ENCODE results near the gene ITPR2. TPM values are rescaled to one million over a fixed set of nuclear protein-coding genes. Genes with fewer than 3 reads are reported as not detected.

Gene ITPR2
- total and polyA plus RNA-seq, 2 of the 8 experiments (the other 6 are each of a cell fraction or from before 2014, with no cell fraction given), result 4.1 to 48.3 TPM

DNA sequence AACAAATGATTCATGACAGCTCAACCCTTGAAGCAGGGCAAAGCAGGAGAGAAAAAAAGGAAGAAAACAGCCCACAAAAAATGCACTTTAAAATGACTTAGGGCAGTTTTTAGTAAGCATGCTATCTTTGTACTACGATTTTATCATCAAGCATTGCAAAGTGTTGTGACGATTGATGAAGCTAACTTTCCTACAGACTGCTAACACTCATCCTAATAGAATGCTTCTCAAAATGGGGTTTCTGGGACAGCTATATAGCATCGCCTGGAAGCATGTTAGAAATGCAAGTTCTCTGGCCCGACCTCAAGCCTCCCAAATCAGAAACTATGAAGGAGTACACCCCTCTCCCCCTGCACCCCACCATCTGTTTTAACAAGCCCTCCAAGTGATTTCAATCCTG is 381.2 kb downstream of the ITPR2 start:
- no peak for DNase-seq (ENCODE audit: low read depth in 1 of 2, low spot score in 2 of 2)
- no peak overlapping the region for H3K27ac ChIP-seq (ENCODE audit: low read depth, low read length)
- H3K79me1 ChIP-seq (ENCODE audit: low read depth, low read length), result no peaks in the 10 kb centered on the region
- H3K4me1 ChIP-seq (replicated peaks in 1 of 4; ENCODE audit: control insufficient read depth in 3 of 4, insufficient read depth in 4 of 4, low read length in 3 of 4), result no peaks in the 10 kb centered on the region
- POLR2A ChIA-PET (ENCODE audit: partially characterized antibody), result no interaction called here
- H3K4me3 ChIP-seq (ENCODE audit: extremely low read depth in 1 of 4, insufficient read depth in 2 of 4, low read depth in 3 of 4, low read length in 4 of 4), result no peak overlapping the region
- H3K23me2 ChIP-seq (ENCODE audit: low read depth, low read length), result no peaks in the 10 kb centered on the region; the same call in 1 of the 2 replicates
- H3K36me3 ChIP-seq (ENCODE audit: control insufficient read depth in 2 of 4, insufficient read depth in 4 of 4, low read length in 3 of 4), result no peaks in the 10 kb centered on the region
- no peak overlapping the region for H2BK15ac ChIP-seq (ENCODE audit: low read length)
- no peaks in the 10 kb centered on the region for H3K9me3 ChIP-seq (ENCODE audit: insufficient read depth in 2 of 2, low read depth in 1 of 2, low read length in 1 of 2)
- H4K91ac ChIP-seq (replicated peaks; ENCODE audit: insufficient read length, low read length), result no peak overlapping the region
- H3K56ac ChIP-seq (replicated peaks; ENCODE audit: insufficient read length, low read depth, low read length), result no peak overlapping the region
- no peak overlapping the region for H4K5ac ChIP-seq (ENCODE audit: insufficient read length, low read depth, low read length)
- H3K4ac ChIP-seq (replicated peaks; ENCODE audit: insufficient read length, low read depth, low read length), result no peak overlapping the region
- H3K4me2 ChIP-seq (ENCODE audit: insufficient read depth in 1 of 2, low read depth in 2 of 2, low read length in 2 of 2), result no peak overlapping the region
- no peak overlapping the region for H3K23ac ChIP-seq (ENCODE audit: insufficient read length)
- CTCF ChIA-PET (ENCODE audit: partially characterized antibody), result interaction anchor here (1.6 kb wide), 1 partner anchor 162 kb away, joined by 4 read pairs; no protein-coding TSS in a partner anchor
- H2BK5ac ChIP-seq (ENCODE audit: low read depth, low read length), result no peak overlapping the region
- no peak overlapping the region for H2AK5ac ChIP-seq (ENCODE audit: low read depth, low read length)
- no peak overlapping the region for H2BK12ac ChIP-seq (ENCODE audit: low read depth, low read length)
- H2BK20ac ChIP-seq (ENCODE audit: low read length), result no peak overlapping the region
- H3K18ac ChIP-seq (ENCODE audit: extremely low read depth, low read length), result no peak overlapping the region
- H3K79me2 ChIP-seq (ENCODE audit: control insufficient read depth in 1 of 2, insufficient read depth in 2 of 2, low read length in 2 of 2), result no peaks in the 10 kb centered on the region
- no peaks in the 10 kb centered on the region for H3K27me3 ChIP-seq (replicated peaks in 1 of 4; ENCODE audit: control insufficient read depth in 3 of 4, extremely low read depth in 1 of 4, insufficient read depth in 3 of 4, low read length in 3 of 4)
- no peaks in the 10 kb centered on the region for H4K20me1 ChIP-seq (replicated peaks in 1 of 2; ENCODE audit: control insufficient read depth in 1 of 2, insufficient read depth in 2 of 2, low read length in 2 of 2)
- H2BK120ac ChIP-seq (replicated peaks; ENCODE audit: low read depth, low read length), result no peak overlapping the region
- H4K8ac ChIP-seq (ENCODE audit: extremely low read depth, insufficient read depth, low read length), result no peak overlapping the region
- H3K14ac ChIP-seq (ENCODE audit: insufficient read length), result no peak overlapping the region
- FAIRE-seq, result no peak
- 92% methylated on average over 4 of the region's 4 CpGs; no CpG with 5 or more reads in 1 of the 2 experiments for WGBS, 2 experiments (ENCODE audit: extremely low coverage in 1 of 2, insufficient coverage in 1 of 2, insufficient read length in 1 of 2, insufficient replicate concordance in 2 of 2, low coverage in 1 of 2, low lambda C conversion rate in 2 of 2, missing lambda C conversion rate in 1 of 2)
- no peak overlapping the region for H3K9ac ChIP-seq (replicated peaks in 1 of 4; ENCODE audit: extremely low read depth in 1 of 4, low read depth in 3 of 4, low read length in 3 of 4)
- H2AFZ ChIP-seq (ENCODE audit: low read length), result no peak overlapping the region
- TF ChIP-seq CBX8 (IDR thresholded peaks at IDR 0.05; ENCODE audit: borderline replicate concordance, low read depth, low read length) (no peak), ZNF274 (IDR thresholded peaks at IDR 0.05; ENCODE audit: borderline replicate concordance, extremely low read depth, low read length) (no peak), JUN (IDR thresholded peaks at IDR 0.05; ENCODE audit: low read depth, low read length) (no peak), HDAC2 (IDR thresholded peaks at IDR 0.05; ENCODE audit: borderline replicate concordance in 1 of 2, low read depth in 2 of 2, low read length in 2 of 2) (no peak), EZH2 (IDR thresholded peaks at IDR 0.05; ENCODE audit: low read depth, low read length, severe bottlenecking) (no peak), TAF1 (IDR thresholded peaks at IDR 0.05; ENCODE audit: low read depth, low read length) (no peak), SRF (IDR thresholded peaks at IDR 0.05; ENCODE audit: low read depth, low read length) (no peak), CHD2 (IDR thresholded peaks at IDR 0.05; ENCODE audit: low read length) (no peak), EGR1 (IDR thresholded peaks at IDR 0.05; ENCODE audit: borderline replicate concordance, low read depth, low read length) (no peak), BRCA1 (IDR thresholded peaks at IDR 0.05; ENCODE audit: low read depth, low read length) (no peak), RNF2 (IDR thresholded peaks at IDR 0.05; ENCODE audit: borderline replicate concordance, low read depth, low read length, missing control alignments, poor library complexity, severe bottlenecking) (no peak), CHD1 (IDR thresholded peaks at IDR 0.05; ENCODE audit: low read depth, low read length) (no peak)
- TF ChIP-seq, protein P1, sequence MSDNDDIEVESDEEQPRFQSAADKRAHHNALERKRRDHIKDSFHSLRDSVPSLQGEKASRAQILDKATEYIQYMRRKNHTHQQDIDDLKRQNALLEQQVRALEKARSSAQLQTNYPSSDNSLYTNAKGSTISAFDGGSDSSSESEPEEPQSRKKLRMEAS (IDR thresholded peaks at IDR 0.05), result no peak
- TF ChIP-seq, protein P2, sequence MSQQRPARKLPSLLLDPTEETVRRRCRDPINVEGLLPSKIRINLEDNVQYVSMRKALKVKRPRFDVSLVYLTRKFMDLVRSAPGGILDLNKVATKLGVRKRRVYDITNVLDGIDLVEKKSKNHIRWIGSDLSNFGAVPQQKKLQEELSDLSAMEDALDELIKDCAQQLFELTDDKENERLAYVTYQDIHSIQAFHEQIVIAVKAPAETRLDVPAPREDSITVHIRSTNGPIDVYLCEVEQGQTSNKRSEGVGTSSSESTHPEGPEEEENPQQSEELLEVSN (IDR thresholded peaks at IDR 0.05), result no peak
